Neural cell (in vitro differentiated cells): ENCODE results near the gene PRKCE. TPM values are rescaled to one million over a fixed set of nuclear protein-coding genes. Genes with fewer than 3 reads are reported as not detected.

Experiments
- H2AFZ ChIP-seq: fragments of 200-600, 300-800 bp; sonication (generic), shearing (Covaris generic); 2 replicates; pipeline ENCODE4 v1.6.0; 2014; ENCODE audit warnings: low read depth, mild to moderate bottlenecking, antibody characterized with exemption, low read length, moderate library complexity
- H3F3A ChIP-seq: fragments of 200-600 bp; shearing (Covaris generic); 2 replicates; pipeline ENCODE4 v1.6.1; 2016; ENCODE audit warnings: mild to moderate bottlenecking, moderate library complexity, mixed read lengths, antibody characterized with exemption, low read length; ENCODE audit not compliant: insufficient read depth, poor library complexity, severe bottlenecking
- H3K27ac ChIP-seq: fragments of 200-600, 300-800 bp; sonication (generic), shearing (Covaris generic); 2 replicates; pipeline ENCODE4 v1.5.1; 2014; ENCODE audit warnings: mild to moderate bottlenecking, low read length, moderate library complexity
- H3K27me3 ChIP-seq: fragments of 300-800, 200-600 bp; sonication (generic), shearing (Covaris generic); 2 replicates; pipeline ENCODE4 v1.6.0; 2014; ENCODE audit warnings: mild to moderate bottlenecking, low read depth, low read length, moderate library complexity; ENCODE audit not compliant: insufficient read depth
- H3K36me3 ChIP-seq: fragments of 300-800, 200-600 bp; sonication (generic), shearing (Covaris generic); 2 replicates; pipeline ENCODE4 v1.5.1; 2014; ENCODE audit warnings: mild to moderate bottlenecking, antibody characterized with exemption, low read length, moderate library complexity; ENCODE audit not compliant: insufficient read depth
- H3K4me2 ChIP-seq: fragments of 300-800, 200-600 bp; sonication (generic), shearing (Covaris generic); 2 replicates; pipeline ENCODE4 v1.6.0; 2014; ENCODE audit warnings: mild to moderate bottlenecking, low read length
- H3K4me3 ChIP-seq: fragments of 300-800, 200-600 bp; sonication (generic), shearing (Covaris generic); 2 replicates; pipeline ENCODE4 v1.5.1; 2014; ENCODE audit warnings: mild to moderate bottlenecking, low read length, moderate library complexity
- H3K79me2 ChIP-seq: fragments of 200-600 bp; shearing (Covaris generic); replicated peaks from 2 replicates; pipeline ENCODE4 v1.6.0; 2014; ENCODE audit warnings: mild to moderate bottlenecking, low read length, moderate library complexity; ENCODE audit not compliant: insufficient read depth
- H3K9ac ChIP-seq: fragments of 300-800, 200-600 bp; sonication (generic), shearing (Covaris generic); 2 replicates; pipeline ENCODE4 v1.6.1; 2016; ENCODE audit warnings: mild to moderate bottlenecking, low read length, mixed read lengths
- H3K9me2 ChIP-seq: fragments of 200-600 bp; shearing (Covaris generic); 2 replicates; pipeline ENCODE4 v1.6.1; 2016; ENCODE audit warnings: mild to moderate bottlenecking, low read length, mixed read lengths; ENCODE audit not compliant: insufficient read depth
- H3K9me3 ChIP-seq: fragments of 200-600, 300-800 bp; sonication (generic), shearing (Covaris generic); 2 replicates; pipeline ENCODE4 v1.6.1; 2016; ENCODE audit warnings: mild to moderate bottlenecking, mixed run types, low read length, moderate library complexity, mixed read lengths
- H4K20me1 ChIP-seq: fragments of 200-600 bp; shearing (Covaris generic); 2 replicates; pipeline ENCODE4 v1.6.1; 2016; ENCODE audit warnings: mild to moderate bottlenecking, mixed run types; ENCODE audit not compliant: insufficient read depth
- CTCF ChIP-seq: fragments of 450-650 bp; IDR thresholded peaks from 2 replicates; pipeline ENCODE4 v1.5.1; 2014; ENCODE audit warnings: antibody characterized with exemption, mild to moderate bottlenecking, moderate library complexity; ENCODE audit not compliant: poor library complexity, severe bottlenecking
- EP300 ChIP-seq: fragments of 450-650 bp; conservative IDR thresholded peaks from 2 replicates; pipeline ENCODE4 v1.6.1; 2014; ENCODE audit warnings: antibody characterized with exemption, mild to moderate bottlenecking, moderate library complexity; ENCODE audit not compliant: poor library complexity, severe bottlenecking
- EZH2 ChIP-seq: fragments of 200-600, 300-800 bp; shearing (Covaris generic), sonication (generic); IDR thresholded peaks from 2 replicates; pipeline ENCODE4 v1.6.1; 2014; ENCODE audit warnings: antibody characterized with exemption, low read length, borderline replicate concordance, mild to moderate bottlenecking; ENCODE audit not compliant: insufficient read depth, poor library complexity, severe bottlenecking
- MXI1 ChIP-seq: fragments of 450-650 bp; conservative IDR thresholded peaks from 2 replicates; pipeline ENCODE4 v1.6.1; 2014; ENCODE audit warnings: antibody characterized with exemption, mild to moderate bottlenecking; ENCODE audit not compliant: poor library complexity, severe bottlenecking
- POLR2AphosphoS5 ChIP-seq: IDR thresholded peaks from 2 replicates; pipeline ENCODE4 v1.6.1; 2012
- RAD21 ChIP-seq: fragments of 450-650 bp; conservative IDR thresholded peaks from 2 replicates; pipeline ENCODE4 v1.6.1; 2014; ENCODE audit warnings: antibody characterized with exemption, mild to moderate bottlenecking, moderate library complexity
- REST ChIP-seq: IDR thresholded peaks from 2 replicates; pipeline ENCODE4 v1.6.1; 2012; ENCODE audit warnings: borderline replicate concordance
- SMC3 ChIP-seq: fragments of 450-650 bp; conservative IDR thresholded peaks from 2 replicates; pipeline ENCODE4 v1.6.1; 2014; ENCODE audit warnings: antibody characterized with exemption, mild to moderate bottlenecking, moderate library complexity; ENCODE audit not compliant: poor library complexity
- TAF1 ChIP-seq: IDR thresholded peaks from 2 replicates; pipeline ENCODE4 v1.6.1; 2012; ENCODE audit warnings: low read depth
- polyA plus RNA-seq: library from polyadenylated mRNA; depleted of rRNA; stranded (reverse); fragments of >200 nt; gene quantifications from 2 replicates; pipeline ENCODE4 v1.2.3, GENCODE V29; 2014

Gene PRKCE
- polyA plus RNA-seq, 1 donor from 2014 or later = 5.4 TPM

- no peaks in the 10 kb centered on the region for H3K36me3 ChIP-seq
- H3K9me3 ChIP-seq = no peaks in the 10 kb centered on the region
- H3K9ac ChIP-seq = no peak overlapping the region
- H2AFZ ChIP-seq = no peak overlapping the region
- no peak overlapping the region for H3K27ac ChIP-seq
- H3K79me2 ChIP-seq = no peaks in the 10 kb centered on the region
- no peak overlapping the region for H3K4me3 ChIP-seq
- no peaks in the 10 kb centered on the region for H4K20me1 ChIP-seq
- no peaks in the 10 kb centered on the region for H3K9me2 ChIP-seq
- TF ChIP-seq EZH2 (no peak), SMC3 (no peak), CTCF (no peak), TAF1 (no peak), MXI1 (no peak), REST (no peak), RAD21 (no peak), EP300 (no peak), POLR2AphosphoS5 (no peak)
- no peak overlapping the region for H3K4me2 ChIP-seq
- H3K27me3 ChIP-seq = no peaks in the 10 kb centered on the region
- no peaks in the 10 kb centered on the region for H3F3A ChIP-seq
Measured at GRCh38 chr2:45982096-45982495, 330.6 kb downstream of the PRKCE start.

GRCh38 chr2:45983213-45983612 is 331.7 kb downstream of the PRKCE start:
- Histone ChIP-seq H3F3A (no peaks in the 10 kb centered on the region), H3K9me3 (no peaks in the 10 kb centered on the region), H3K9ac (no peak overlapping the region), H4K20me1 (no peaks in the 10 kb centered on the region), H3K36me3 (no peaks in the 10 kb centered on the region), H3K79me2 (no peaks in the 10 kb centered on the region), H3K4me3 (no peak overlapping the region), H3K4me2 (no peak overlapping the region), H2AFZ (no peak overlapping the region), H3K9me2 (no peaks in the 10 kb centered on the region), H3K27ac (no peak overlapping the region), H3K27me3 (no peaks in the 10 kb centered on the region)
- no peak for TF ChIP-seq EZH2
- TF ChIP-seq SMC3 = no peak
- TF ChIP-seq EP300 = no peak
- TF ChIP-seq CTCF = no peak
- TF ChIP-seq RAD21 = no peak
- no peak for TF ChIP-seq MXI1
- TF ChIP-seq TAF1 = no peak
- no peak for TF ChIP-seq POLR2AphosphoS5
- no peak for TF ChIP-seq REST
